Adipocyte (in vitro differentiated cells): Measurements from ENCODE around the gene CHRNA4.

ENCODE experiments used
- DNase-seq: peaks from one replicate; pipeline ENCODE4 v3.0.0-alpha.2; 2015; ENCODE audit warnings: low read depth
- H3K27me3 ChIP-seq: replicated peaks from 2 replicates; pipeline ENCODE4 v1.7.0; 2013; ENCODE audit warnings: mild to moderate bottlenecking, low read length, moderate library complexity; ENCODE audit not compliant: control insufficient read depth, insufficient read depth
- H3K36me3 ChIP-seq: 2 replicates; pipeline ENCODE4 v1.7.0; 2013; ENCODE audit warnings: low read length, mild to moderate bottlenecking, moderate library complexity; ENCODE audit not compliant: control insufficient read depth, insufficient read depth, severe bottlenecking
- H3K4me1 ChIP-seq: 2 replicates; pipeline ENCODE4 v1.7.0; 2013; ENCODE audit warnings: mild to moderate bottlenecking, low read length, moderate library complexity; ENCODE audit not compliant: control insufficient read depth, insufficient read depth
- H3K4me3 ChIP-seq: 2 replicates; pipeline ENCODE4 v1.7.0; 2013; ENCODE audit warnings: mild to moderate bottlenecking, low read length, moderate library complexity
- H3K9ac ChIP-seq: 2 replicates; pipeline ENCODE4 v1.7.0; 2013; ENCODE audit warnings: mild to moderate bottlenecking, low read length, moderate library complexity
- H3K9me3 ChIP-seq: 2 replicates; pipeline ENCODE4 v1.7.0; 2013; ENCODE audit warnings: mild to moderate bottlenecking, low read length, moderate library complexity; ENCODE audit not compliant: control insufficient read depth

CHRNA4 gene

DNA sequence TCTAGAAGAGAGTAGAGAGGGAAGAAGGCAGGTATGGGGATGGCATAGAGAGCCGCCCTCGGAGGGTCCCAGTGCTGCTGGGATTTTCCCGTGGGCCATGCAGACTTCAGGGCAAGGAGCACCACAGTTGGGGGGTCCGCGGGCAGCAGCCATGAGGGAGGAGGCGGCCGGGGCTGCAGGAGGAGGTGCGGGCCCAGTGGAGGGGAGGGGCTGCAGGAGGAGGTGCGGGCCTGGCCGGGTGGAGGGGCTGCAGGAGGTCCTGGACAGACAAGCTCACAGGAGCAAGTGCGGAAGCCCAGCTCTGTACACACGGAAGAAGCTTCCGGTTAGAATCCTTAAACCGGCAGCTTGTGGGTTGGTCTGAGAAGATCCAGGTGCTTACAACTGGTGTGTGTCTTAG, 34.6 kb upstream of the CHRNA4 start:
- Histone ChIP-seq H3K4me3 (no peak overlapping the region), H3K9ac (no peak overlapping the region), H3K9me3 (peaks cover 11% of the 10 kb centered on the region), H3K27me3 (peaks cover 19% of the 10 kb centered on the region), H3K36me3 (no peaks in the 10 kb centered on the region), H3K4me1 (no peaks in the 10 kb centered on the region)
- DNase-seq = no peak

DNA sequence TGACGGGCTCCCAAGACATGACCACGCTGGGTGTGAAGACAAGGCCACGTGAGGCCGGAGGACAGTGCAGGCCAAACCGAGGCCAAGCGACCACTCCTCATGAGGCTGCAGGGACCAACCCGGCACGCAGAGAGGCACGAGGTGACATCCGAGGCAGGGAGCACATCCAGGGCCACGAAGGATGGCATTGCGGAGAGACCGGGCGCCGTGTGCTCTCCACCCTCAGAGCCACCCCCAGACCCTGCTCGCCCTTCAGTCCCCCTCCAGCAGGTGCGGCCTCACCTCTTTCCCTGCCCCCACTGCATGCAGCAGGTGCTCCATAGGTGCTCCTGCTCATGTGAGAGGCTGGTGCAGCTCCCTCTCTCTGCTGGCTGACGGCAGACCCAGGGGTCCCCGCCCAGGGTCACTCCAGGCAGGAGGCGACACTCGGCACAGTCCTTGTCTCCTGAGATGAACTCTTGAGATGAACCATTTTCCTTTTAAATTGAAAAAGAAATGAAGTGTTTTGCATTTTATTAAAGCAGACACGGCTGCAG, 33.8 kb upstream of the CHRNA4 start:
- no peak for DNase-seq

DNA sequence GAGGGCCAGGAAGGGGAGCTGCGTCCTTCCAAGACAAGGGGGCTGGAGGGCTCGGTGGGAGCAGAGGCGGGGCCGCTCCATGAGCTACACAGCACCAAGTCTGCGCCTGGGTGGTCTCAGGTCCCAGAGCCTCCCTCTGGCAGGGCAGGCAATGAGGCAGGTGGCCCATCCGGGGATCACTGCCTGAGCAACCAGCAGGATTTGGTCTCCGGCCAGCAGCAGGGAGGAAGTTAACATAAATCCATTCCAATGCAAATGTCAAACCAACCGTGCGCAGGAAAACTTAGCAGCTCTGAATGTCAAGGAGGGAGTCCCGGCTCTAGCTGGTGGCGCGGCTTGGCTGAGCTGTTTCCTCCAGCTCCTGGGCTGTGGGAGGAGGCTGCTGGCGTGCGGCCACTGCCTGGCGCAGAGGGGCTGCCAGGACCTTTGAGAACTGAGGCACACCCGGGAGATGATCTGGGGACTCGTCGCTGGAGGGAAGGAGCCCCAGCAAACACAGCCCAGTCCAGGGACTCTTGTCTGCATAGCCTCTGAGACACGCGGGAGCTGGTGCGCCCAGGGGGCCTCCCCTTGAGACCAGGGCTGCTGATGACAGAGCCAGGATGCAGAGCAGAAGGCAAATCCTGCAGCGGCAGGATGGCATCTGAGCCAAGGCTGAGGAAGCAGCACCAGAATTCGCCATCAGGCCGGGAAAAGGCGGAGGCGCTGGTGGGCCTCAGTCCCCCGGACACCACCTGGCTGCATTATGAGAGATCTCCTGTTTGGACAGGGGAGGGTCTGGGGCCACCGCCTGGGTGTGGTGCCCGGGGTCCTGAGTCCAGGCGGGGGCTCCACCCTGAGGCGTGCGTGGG, 33.1 kb upstream of the CHRNA4 start:
- H3K4me1 ChIP-seq = no peaks in the 10 kb centered on the region
- H3K36me3 ChIP-seq = no peaks in the 10 kb centered on the region
- peaks cover 26% of the 10 kb centered on the region for H3K9me3 ChIP-seq
- peak; percentile 3 for DNase-seq
- H3K4me3 ChIP-seq = no peak overlapping the region
- no peak overlapping the region for H3K9ac ChIP-seq
- peaks cover 15% of the 10 kb centered on the region for H3K27me3 ChIP-seq

More for the DNA sequence above, 33.8 kb upstream of the CHRNA4 start:
- Histone ChIP-seq H3K9me3 (peaks cover 19% of the 10 kb centered on the region), H3K27me3 (peaks cover 16% of the 10 kb centered on the region), H3K4me3 (no peak overlapping the region), H3K9ac (no peak overlapping the region), H3K4me1 (no peaks in the 10 kb centered on the region), H3K36me3 (no peaks in the 10 kb centered on the region)

DNA sequence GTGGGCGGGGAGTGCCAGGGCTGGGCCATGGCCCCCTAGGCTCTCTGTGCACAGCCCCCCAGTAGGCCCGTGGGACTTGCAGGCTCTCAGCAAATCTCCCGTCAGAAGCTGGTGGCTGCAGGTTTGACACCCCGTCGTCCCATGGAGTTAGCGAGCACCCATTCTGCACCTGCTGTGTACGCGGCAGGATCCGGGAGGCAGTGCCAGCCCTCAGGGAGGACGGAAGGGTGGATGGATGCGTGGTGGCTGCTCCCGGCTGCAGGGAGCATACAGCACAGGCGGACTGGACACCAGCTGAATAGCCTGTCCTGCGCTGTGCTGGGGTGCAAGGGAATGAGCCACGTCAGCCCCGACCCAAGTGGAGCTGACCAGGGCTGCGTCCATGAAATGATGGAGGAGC, 32.4 kb upstream of the CHRNA4 start:
- H3K4me1 ChIP-seq = no peaks in the 10 kb centered on the region
- no peak overlapping the region for H3K9ac ChIP-seq
- peaks cover 15% of the 10 kb centered on the region for H3K27me3 ChIP-seq
- no peak overlapping the region for H3K4me3 ChIP-seq
- DNase-seq = no peak
- H3K9me3 ChIP-seq = peaks cover 32% of the 10 kb centered on the region
- no peaks in the 10 kb centered on the region for H3K36me3 ChIP-seq

DNA sequence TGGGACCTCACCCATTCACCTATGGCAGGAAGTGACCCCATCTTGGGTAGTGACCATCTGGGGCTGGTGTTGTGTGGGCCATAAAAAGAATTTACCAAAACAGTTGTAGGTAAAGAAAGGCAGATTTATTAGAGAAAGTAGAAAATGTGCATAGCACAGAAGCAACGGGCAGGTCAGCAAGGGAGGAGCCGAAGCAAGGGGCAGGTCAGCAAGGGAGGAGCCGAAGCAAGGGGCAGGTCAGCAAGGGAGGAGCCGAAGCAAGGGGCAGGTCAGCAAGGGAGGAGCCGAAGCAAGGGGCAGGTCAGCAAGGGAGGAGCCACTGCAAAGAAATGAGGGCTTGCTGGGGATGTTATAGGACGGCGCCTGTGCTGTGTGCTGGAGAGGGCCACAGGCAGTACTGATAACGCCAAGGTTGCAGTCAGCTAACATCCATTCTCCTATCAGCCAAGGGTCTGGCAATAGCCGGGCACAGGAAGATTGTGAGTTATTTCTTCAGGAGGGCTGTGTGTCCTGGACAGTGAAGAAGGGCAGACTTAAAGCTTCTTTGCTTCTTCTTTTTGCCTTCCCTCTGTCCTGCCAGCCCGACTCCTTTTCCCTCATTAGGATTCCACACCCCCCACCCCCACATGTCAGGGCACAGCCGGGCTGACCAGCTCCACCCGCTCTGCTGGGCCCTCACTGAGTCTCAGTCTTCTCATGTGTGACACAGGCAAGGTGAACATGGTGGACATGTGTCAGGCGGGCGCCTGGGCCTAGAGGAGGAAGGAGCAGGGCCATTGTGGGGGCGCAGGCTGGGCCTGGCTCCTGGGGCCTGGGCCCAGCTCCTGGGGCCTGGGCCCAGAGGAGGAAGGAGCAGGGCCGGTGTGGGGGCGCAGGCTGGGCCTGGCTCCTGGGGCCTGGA, 31.6 kb upstream of the CHRNA4 start:
- Histone ChIP-seq H3K4me3 (no peak overlapping the region), H3K36me3 (no peaks in the 10 kb centered on the region), H3K9ac (no peak overlapping the region), H3K27me3 (peaks cover 15% of the 10 kb centered on the region), H3K4me1 (no peaks in the 10 kb centered on the region), H3K9me3 (peaks cover 32% of the 10 kb centered on the region)
- DNase-seq = no peak

DNA sequence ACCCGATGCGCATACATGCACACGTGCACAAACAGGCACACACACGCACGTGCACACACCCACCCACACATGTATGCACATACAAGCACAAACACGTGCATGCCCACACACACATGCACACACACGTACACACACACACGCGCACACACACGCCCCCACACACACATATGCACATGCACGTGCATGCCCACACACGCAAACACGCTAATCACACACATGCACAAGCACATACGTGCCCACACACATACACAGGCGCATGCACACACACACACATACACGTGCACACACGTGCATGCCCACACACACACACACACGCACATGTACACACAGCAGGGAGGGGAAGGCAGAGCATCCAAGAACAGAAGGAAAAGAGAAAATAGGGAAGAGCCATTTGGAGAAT, 26.8 kb upstream of the CHRNA4 start:
- H3K9ac ChIP-seq = no peak overlapping the region
- H3K4me1 ChIP-seq = no peaks in the 10 kb centered on the region
- H3K36me3 ChIP-seq = no peaks in the 10 kb centered on the region
- H3K27me3 ChIP-seq = peaks cover 8% of the 10 kb centered on the region
- peaks cover 47% of the 10 kb centered on the region for H3K9me3 ChIP-seq
- H3K4me3 ChIP-seq = no peak overlapping the region
- no peak for DNase-seq

DNA sequence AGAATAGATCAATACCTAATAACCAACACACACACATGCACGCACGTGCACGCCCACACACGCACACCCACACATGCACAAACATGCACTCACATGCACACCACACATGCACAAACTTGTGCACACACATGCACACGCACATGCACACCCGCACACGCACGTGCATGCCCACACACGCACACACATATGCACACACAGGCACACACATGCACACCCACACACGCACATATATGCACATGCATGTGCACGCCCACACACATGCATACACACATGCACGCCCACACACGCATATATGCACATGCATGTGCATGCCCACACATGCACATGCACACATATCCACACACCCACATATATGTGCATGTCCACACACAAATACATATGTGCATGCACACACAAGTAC, 26.2 kb upstream of the CHRNA4 start:
- DNase-seq = no peak
- no peak overlapping the region for H3K4me3 ChIP-seq
- peaks cover 47% of the 10 kb centered on the region for H3K9me3 ChIP-seq
- peaks cover 8% of the 10 kb centered on the region for H3K27me3 ChIP-seq
- H3K9ac ChIP-seq = no peak overlapping the region
- no peaks in the 10 kb centered on the region for H3K4me1 ChIP-seq
- no peaks in the 10 kb centered on the region for H3K36me3 ChIP-seq

DNA sequence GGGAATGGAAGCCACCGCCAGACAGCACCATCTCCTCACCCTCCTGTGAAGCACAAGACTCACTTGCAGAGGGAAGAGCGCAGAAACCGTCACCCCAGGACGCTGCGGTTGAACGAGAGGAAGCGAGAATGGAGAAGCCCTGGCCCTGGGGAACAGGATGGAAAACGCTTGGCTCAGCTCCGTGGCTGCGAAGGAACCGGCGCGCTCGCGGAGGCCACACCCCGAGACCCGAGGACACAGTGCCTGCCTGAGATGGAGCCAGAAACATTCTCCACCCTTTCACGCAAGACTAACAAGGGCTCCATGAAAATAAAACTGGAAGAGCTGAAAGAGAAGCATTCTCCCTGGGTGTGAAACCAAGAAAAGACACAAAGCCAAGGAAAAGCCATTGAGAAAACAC, 25.3 kb upstream of the CHRNA4 start:
- Histone ChIP-seq H3K4me1 (no peaks in the 10 kb centered on the region), H3K9ac (no peak overlapping the region), H3K9me3 (peaks cover 43% of the 10 kb centered on the region), H3K4me3 (no peak overlapping the region), H3K27me3 (peaks cover 13% of the 10 kb centered on the region), H3K36me3 (no peaks in the 10 kb centered on the region)
- DNase-seq = no peak

DNA sequence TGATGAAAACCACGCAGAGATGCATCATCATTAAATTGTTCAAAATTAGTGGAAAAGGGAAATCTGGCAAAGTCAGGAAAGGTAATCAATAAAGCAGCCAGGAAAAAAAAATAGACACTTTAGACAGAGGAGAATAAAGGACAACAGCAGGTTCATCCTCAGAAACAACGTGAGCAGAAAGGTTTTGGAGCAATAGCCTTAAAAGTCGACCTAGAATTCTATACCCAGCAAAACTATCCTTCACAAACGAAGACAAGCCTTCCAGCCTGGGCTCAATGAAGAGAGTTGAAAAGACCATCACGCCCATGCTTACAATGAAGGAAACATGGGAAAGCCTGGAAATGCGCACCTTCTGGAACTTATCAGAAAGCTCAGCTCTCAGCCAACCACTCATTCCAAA, 24.7 kb upstream of the CHRNA4 start:
- Histone ChIP-seq H3K27me3 (peaks cover 19% of the 10 kb centered on the region), H3K9me3 (peaks cover 37% of the 10 kb centered on the region), H3K9ac (no peak overlapping the region), H3K4me3 (no peak overlapping the region), H3K36me3 (no peaks in the 10 kb centered on the region), H3K4me1 (no peaks in the 10 kb centered on the region)
- no peak for DNase-seq

DNA sequence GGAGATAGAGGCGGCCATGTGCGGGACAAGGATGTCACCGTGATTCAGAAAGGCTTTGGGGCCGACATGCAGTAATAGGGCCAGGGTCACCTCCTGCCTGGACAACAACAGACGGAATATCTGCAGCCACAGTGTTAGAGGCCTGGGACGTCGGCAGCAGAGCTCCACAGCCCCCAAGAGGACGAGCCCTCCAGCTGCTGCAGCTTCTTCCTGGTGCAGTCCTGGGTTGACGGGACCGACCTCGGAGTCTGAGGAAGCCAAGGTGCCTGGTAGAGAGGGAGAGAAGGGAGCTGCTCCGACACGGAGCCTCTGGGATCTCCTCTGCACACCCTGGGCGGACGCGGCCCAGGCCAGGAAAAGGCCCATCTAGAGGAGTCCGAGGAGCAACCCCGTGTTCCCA, 23.2 kb upstream of the CHRNA4 start:
- DNase-seq = no peak
- H3K9ac ChIP-seq = no peak overlapping the region
- H3K4me3 ChIP-seq = no peak overlapping the region
- H3K27me3 ChIP-seq = peaks cover 19% of the 10 kb centered on the region
- H3K4me1 ChIP-seq = no peaks in the 10 kb centered on the region
- no peaks in the 10 kb centered on the region for H3K36me3 ChIP-seq
- H3K9me3 ChIP-seq = peaks cover 22% of the 10 kb centered on the region

DNA sequence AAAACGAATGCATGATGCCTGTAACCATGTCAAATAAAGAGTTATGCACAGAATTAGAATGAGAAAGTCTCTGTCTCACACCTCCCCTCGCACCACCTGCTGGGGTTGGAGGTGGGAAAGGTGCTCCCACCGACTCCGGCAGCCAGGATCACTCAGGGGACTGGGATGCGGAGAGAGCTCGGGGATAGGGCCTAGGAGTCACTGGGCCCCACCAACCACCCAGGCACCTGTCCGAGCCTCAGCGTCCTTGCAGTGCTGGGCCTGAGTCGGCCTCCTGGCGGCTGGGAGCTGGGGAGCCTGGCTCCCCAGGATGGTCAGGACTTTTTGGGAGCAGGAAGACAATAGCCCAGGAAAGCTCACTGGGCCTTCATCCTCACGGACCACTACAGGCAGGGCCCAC, 22.4 kb upstream of the CHRNA4 start:
- Histone ChIP-seq H3K9me3 (peaks cover 15% of the 10 kb centered on the region), H3K9ac (no peak overlapping the region), H3K4me1 (no peaks in the 10 kb centered on the region), H3K27me3 (peaks cover 23% of the 10 kb centered on the region), H3K36me3 (no peaks in the 10 kb centered on the region), H3K4me3 (no peak overlapping the region)
- no peak for DNase-seq
